Thymus (tissue), 11 donors: Measurements from ENCODE around the gene POFUT2. TPM values are rescaled to one million over a fixed set of nuclear protein-coding genes. Genes with fewer than 3 reads are reported as not detected.

Experiments
- DNase-seq, 9 donors: peaks; one replicate each; pipeline ENCODE4 v3.0.0-alpha.2; 2013; ENCODE audit warnings: low spot score in 9 of 9, low read depth in 6 of 9, missing footprints in 1 of 9
- H3K27ac ChIP-seq, 2 donors: one replicate each; pipeline ENCODE4 v1.5.1; 2013; ENCODE audit warnings: control low read depth in 1 of 2, low read depth in 1 of 2, low read length in 1 of 2, mild to moderate bottlenecking in 1 of 2, moderate library complexity in 1 of 2
- H3K27me3 ChIP-seq, 2 donors: one replicate each; pipeline ENCODE4 v1.5.1; 2013; ENCODE audit warnings: low read length in 1 of 2; ENCODE audit not compliant: control insufficient read depth in 2 of 2, insufficient read depth in 1 of 2
- H3K36me3 ChIP-seq, 2 donors: one replicate each; pipeline ENCODE4 v1.5.1; 2013; ENCODE audit warnings: low read length in 1 of 2, mild to moderate bottlenecking in 1 of 2, moderate library complexity in 1 of 2; ENCODE audit not compliant: control insufficient read depth in 2 of 2, insufficient read depth in 2 of 2
- H3K4me1 ChIP-seq, 2 donors: one replicate each; pipeline ENCODE4 v1.5.1; 2013; ENCODE audit warnings: low read length in 2 of 2; ENCODE audit not compliant: control insufficient read depth in 2 of 2, insufficient read depth in 2 of 2
- H3K4me3 ChIP-seq, 2 donors: one replicate each; pipeline ENCODE4 v1.5.1; 2013; ENCODE audit warnings: low read length in 2 of 2, control low read depth in 1 of 2, mild to moderate bottlenecking in 1 of 2
- H3K9me3 ChIP-seq, 2 donors: one replicate each; pipeline ENCODE4 v1.5.1; 2013; ENCODE audit warnings: low read length in 1 of 2, mild to moderate bottlenecking in 1 of 2; ENCODE audit not compliant: control insufficient read depth in 2 of 2, insufficient read depth in 1 of 2
- WGBS: extraction: QIAGEN DNeasy Blood & Tissue Kit; methylation state at CpG from one replicate; pipeline ENCODE4 v1.1.7; 2013; 5-methylcytosine and 5-hydroxymethylcytosine counted together
- polyA plus RNA-seq: library from polyadenylated mRNA; stranded (reverse); fragments of 200-250 nt; gene quantifications from one replicate; pipeline ENCODE4 v1.2.3, GENCODE V29; 2013
- total RNA-seq: library from RNA; stranded (reverse); fragments of 120-200 nt; gene quantifications from one replicate; pipeline ENCODE4 v1.2.4, GENCODE V29; 2013
- donor health status: healthy.

Gene POFUT2
- total and polyA plus RNA-seq, 2 donors: 5.7 to 31.9 TPM

- H3K4me3 ChIP-seq: no peak overlapping the region
- H3K9me3 ChIP-seq: peaks cover 1 to 5% of the 10 kb centered on the region in 2 donors
- DNase-seq: no peak
- H3K36me3 ChIP-seq: no peaks in the 10 kb centered on the region
- H3K27me3 ChIP-seq: peaks cover 0 to 19% of the 10 kb centered on the region in 2 donors
- peaks cover 0 to 20% of the 10 kb centered on the region in 2 donors for H3K4me1 ChIP-seq
- 97% methylated on average over 28 of the region's 28 CpGs for WGBS
- H3K27ac ChIP-seq: no peak overlapping the region
Measured at GRCh38 chr21:45251635-45252447, 35.9 kb downstream of the POFUT2 start.

DNA sequence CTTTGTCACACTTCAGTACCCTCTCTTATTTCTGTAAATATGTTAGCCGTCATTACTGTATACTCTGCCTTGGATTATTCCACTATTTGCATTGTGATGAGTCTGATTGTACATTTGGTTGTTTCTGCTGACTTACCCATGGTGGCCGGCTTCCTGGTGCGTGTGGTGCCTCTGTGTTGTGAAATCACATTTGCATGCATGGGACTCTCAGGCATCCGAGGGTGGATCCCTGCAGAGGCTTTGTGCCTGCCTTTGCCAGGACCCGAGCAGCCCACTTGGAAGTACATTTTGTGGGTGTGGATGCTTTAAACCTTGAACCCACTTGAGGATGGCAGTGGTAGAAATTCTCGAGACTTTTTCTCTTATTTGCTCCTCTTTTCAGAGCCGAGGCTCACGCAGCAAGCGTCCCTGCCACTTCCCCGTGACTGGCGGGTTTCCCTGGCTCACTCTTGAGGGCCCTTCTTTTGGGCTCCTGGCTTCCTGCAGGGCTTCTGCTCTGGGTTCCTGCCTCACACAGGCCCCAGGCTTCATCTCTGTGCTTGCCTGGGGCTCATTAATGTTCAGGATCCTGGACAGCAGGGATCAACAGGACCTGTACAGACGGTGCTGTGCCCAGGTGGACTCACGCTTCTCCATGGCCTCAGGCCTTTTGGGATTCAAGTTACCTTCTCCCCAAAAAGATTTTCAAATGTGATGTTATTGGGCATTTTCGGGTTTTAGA lies 36.6 kb downstream of the POFUT2 start:
- Histone ChIP-seq H3K27ac (no peak overlapping the region), H3K4me3 (no peak overlapping the region), H3K4me1 (peaks cover 0 to 13% of the 10 kb centered on the region in 2 donors), H3K36me3 (no peaks in the 10 kb centered on the region), H3K27me3 (peaks cover 0 to 12% of the 10 kb centered on the region in 2 donors), H3K9me3 (peaks cover 1 to 5% of the 10 kb centered on the region in 2 donors)
- no peak for DNase-seq
- WGBS: 97% methylated on average over 14 of the region's 14 CpGs

GRCh38 chr21:45250272-45250671 lies 37.4 kb downstream of the POFUT2 start:
- Histone ChIP-seq H3K4me3 (no peak overlapping the region), H3K36me3 (no peaks in the 10 kb centered on the region), H3K4me1 (peaks cover 0 to 5% of the 10 kb centered on the region in 2 donors), H3K27ac (no peak overlapping the region), H3K9me3 (peaks cover 1 to 5% of the 10 kb centered on the region in 2 donors), H3K27me3 (peaks cover 0 to 12% of the 10 kb centered on the region in 2 donors)
- WGBS: 96% methylated on average over 3 of the region's 3 CpGs
- no peak for DNase-seq

- peaks cover 0 to 12% of the 10 kb centered on the region in 2 donors for H3K27me3 ChIP-seq
- no peak overlapping the region for H3K4me3 ChIP-seq
- no peaks in the 10 kb centered on the region for H3K4me1 ChIP-seq
- H3K36me3 ChIP-seq: no peaks in the 10 kb centered on the region
- H3K9me3 ChIP-seq: peaks cover 1 to 11% of the 10 kb centered on the region in 2 donors
- WGBS: 96% methylated on average over 6 of the region's 6 CpGs
- no peak for DNase-seq
- H3K27ac ChIP-seq: no peak overlapping the region
Measured at GRCh38 chr21:45249626-45250025, 38.1 kb downstream of the POFUT2 start.

DNA sequence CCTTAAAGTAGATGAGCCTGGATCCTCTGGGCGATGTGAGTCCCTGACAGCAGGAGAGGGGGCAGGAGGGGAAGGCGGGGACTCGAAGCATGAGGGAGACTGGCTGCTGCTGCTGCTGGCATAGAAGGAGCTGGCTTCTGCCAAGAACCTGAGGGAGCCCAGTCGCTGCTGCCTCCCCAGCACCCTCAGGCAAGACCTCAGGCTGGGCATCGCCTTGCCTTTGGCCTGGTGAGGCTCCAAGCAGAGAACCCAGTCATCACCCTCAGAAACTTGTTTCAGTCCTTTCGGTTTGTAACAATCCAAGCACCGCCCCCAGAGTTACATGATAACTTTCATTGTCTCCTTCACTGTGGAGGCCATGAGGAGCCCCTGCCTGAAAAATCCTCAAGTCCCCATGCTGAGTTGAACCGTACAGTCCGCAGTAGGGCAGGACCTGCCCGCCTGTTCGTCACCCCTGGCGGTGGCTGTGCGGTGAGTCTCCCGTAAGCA lies 38.8 kb downstream of the POFUT2 start:
- WGBS: 75% methylated on average over 14 of the region's 14 CpGs
- Histone ChIP-seq H3K27ac (no peak overlapping the region), H3K4me1 (no peaks in the 10 kb centered on the region), H3K4me3 (no peak overlapping the region), H3K9me3 (peaks cover 1 to 11% of the 10 kb centered on the region in 2 donors), H3K36me3 (no peaks in the 10 kb centered on the region), H3K27me3 (peaks cover 0 to 12% of the 10 kb centered on the region in 2 donors)
- no peak for DNase-seq

DNA sequence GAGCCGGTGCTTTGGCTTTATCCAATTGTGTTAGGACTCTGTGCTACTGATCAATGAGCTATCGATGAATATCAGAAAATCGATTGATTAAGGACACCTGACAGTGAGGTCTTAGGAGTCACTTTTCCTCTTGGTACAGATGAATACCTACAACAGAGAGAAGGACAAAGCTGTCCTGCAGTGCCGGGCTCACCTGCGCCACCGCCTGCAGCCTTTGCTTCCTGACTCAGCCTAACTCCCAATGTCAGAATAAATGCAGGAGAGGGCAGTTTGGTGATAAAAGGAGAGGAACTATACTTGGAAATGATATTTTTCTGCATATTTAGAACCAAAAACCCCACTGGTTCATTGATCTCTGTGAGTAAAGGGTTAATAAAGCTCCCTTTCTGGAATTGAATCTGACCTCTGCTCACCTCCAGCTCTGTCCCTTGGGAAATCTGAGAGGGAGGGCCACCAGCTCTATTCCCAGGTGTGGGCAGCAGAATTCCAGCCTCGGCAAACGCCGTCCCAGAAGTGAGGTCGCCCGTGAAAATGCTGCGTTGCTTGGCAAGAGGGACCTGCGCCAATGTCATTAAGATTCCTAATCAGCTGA lies 39.3 kb downstream of the POFUT2 start:
- H3K27me3 ChIP-seq: peaks cover 0 to 12% of the 10 kb centered on the region in 2 donors
- no peak for DNase-seq
- H3K27ac ChIP-seq: no peak overlapping the region
- no peak overlapping the region for H3K4me3 ChIP-seq
- H3K4me1 ChIP-seq: no peaks in the 10 kb centered on the region
- H3K9me3 ChIP-seq: peaks cover 1 to 11% of the 10 kb centered on the region in 2 donors
- no peaks in the 10 kb centered on the region for H3K36me3 ChIP-seq
- WGBS: 81% methylated on average over 13 of the region's 13 CpGs

GRCh38 chr21:45246386-45247320 lies 41.0 kb downstream of the POFUT2 start:
- Histone ChIP-seq H3K4me1 (no peaks in the 10 kb centered on the region), H3K27me3 (peaks cover 0 to 12% of the 10 kb centered on the region in 2 donors), H3K27ac (no peak overlapping the region), H3K4me3 (no peak overlapping the region), H3K9me3 (peaks cover 1 to 11% of the 10 kb centered on the region in 2 donors), H3K36me3 (no peaks in the 10 kb centered on the region)
- 91% methylated on average over 20 of the region's 20 CpGs for WGBS
- no peak for DNase-seq

DNA sequence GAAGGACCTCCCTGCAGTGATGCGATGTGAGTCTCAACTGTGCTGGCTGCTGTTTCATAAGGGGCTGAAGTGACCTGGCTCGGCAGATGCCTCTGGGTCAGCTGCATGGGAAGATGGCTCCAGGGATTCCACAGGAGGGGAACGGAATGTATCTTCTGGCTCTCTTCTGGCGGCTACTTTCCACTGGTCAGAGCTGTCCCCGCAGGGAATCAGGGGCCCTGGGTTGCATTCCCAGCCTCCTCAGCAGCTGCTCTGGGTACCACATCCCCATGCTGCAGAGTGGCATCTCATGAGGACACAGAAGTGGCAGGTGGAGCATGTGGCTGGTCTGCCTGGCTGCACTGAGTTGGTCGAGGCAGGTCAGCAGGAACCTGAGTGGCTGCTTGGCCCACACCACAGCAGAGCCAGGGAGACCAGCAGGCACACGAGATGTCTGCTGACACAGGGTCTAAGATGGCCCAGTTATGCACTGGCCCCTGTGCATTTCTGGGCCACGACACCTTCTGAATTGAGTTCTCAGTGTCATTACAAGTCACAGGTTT lies 42.8 kb downstream of the POFUT2 start:
- 95% methylated on average over 8 of the region's 8 CpGs for WGBS
- DNase-seq: no peak

More for the DNA sequence above, 42.8 kb downstream of the POFUT2 start:
- Histone ChIP-seq H3K27me3 (peaks cover 0 to 12% of the 10 kb centered on the region in 2 donors), H3K27ac (no peak overlapping the region), H3K4me1 (no peaks in the 10 kb centered on the region), H3K36me3 (no peaks in the 10 kb centered on the region), H3K9me3 (peaks cover 0 to 9% of the 10 kb centered on the region in 2 donors), H3K4me3 (no peak overlapping the region)
